HG02870 (cell line): ENCODE results near the gene PLGLB2.
"Not testable (repeated sequence)": the region's sequence is repeated elsewhere in the genome, so short reads cannot be mapped to it uniquely, and the experiment has no call there.

ENCODE experiments used
- ATAC-seq: cut with Tn5 transposase; IDR thresholded peaks from one replicate; pipeline ENCODE4 v1.9.1; 2021; ENCODE audit warnings: mild to moderate bottlenecking, moderate library complexity; ENCODE audit not compliant: unreplicated experiment

Gene PLGLB2

GRCh38 chr2:87747791-87748190, at the start of gene PLGLB2:
Gene PLGLB2 (plus strand): TSS chr2:87748087. CDS start chr2:87748154, 67 bp downstream.
- not testable (repeated sequence) for ATAC-seq

GRCh38 chr2:87704572-87705323, 43.1 kb upstream of the PLGLB2 start:
- ATAC-seq = not testable (repeated sequence)

GRCh38 chr2:87708368-87708767, 39.5 kb upstream of the PLGLB2 start:
- ATAC-seq = peak; percentile 79

DNA sequence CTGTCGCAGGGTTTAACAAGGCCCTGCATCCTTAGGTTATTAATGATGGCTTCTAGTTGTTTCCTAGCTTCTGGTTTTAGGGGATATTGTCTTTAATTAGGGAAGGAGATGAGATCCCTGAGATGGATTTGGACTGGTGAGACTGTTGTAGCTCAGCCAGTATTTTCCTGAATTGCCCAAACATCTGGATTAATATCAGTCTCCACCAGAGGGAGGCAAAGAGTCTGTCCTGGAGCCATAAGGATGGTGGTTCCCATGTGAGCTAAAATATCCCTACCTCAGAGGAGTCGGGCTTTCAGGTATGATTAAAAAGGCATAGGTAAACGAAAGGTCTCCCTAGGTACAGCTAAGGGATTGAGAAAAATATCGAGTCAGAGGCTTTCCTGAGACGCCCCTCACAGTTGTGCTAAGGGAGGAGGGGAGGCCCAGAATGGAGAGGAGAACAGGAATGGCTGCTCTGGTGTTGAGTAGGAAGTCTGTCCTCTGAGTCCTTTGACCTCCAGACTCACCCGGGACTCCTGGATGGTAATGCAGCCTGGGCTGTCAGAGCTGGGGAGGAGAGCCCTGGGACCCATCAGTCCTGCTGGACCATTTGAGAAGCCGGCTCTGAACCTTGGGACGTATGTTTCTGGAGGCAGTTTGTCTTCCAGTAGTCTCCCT, 19.8 kb upstream of the PLGLB2 start:
- ATAC-seq = not testable (repeated sequence)

DNA sequence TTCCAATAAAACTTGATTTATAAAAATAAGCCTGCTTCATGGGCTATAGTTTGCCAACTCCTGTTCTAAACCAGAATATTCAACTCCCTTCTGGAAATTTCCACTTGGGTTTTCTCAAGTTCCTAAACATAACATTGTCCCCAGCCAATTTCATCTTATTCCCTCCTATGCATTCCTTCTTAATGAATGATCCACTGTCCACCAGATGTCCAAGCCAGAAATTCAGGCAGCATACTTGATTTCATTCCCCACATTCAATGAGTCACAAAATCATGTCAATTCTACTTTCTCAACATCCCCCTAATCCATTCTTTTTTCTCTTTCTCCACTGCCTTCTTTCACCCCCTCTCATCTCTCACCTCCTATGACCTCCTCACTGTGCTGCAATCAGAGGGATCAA, 7.0 kb upstream of the PLGLB2 start:
- ATAC-seq = not testable (repeated sequence)

- ATAC-seq = not testable (repeated sequence)
Measured at GRCh38 chr2:87742393-87743108, 5.3 kb upstream of the PLGLB2 start.

GRCh38 chr2:87743638-87744037, 4.2 kb upstream of the PLGLB2 start:
- not testable (repeated sequence) for ATAC-seq

- not testable (repeated sequence) for ATAC-seq
Measured at GRCh38 chr2:87745353-87745951, 2.4 kb upstream of the PLGLB2 start.

DNA sequence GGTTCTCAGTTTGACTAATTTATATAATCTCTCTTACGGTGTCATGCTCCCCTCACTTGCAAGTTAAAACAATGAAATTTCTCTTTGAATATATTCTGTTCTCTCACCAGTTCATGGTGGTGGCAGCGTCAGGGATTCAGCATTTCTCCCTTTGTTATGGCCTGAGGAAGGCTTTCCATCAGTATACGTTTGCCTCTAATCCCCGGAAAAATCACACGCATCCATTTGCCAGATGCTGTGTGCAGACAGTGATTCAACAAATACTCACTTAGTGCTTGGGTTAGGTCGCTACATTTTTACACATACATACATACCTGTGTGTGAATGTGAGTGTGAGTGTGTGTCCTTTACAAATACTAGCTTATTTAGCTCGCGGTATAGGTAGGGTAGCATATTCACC, 637 bp downstream of the PLGLB2 start:
- not testable (repeated sequence) for ATAC-seq

- ATAC-seq = not testable (repeated sequence)
Measured at GRCh38 chr2:87750560-87750959, 2.7 kb downstream of the PLGLB2 start.

GRCh38 chr2:87754759-87755158, 6.9 kb downstream of the PLGLB2 start:
- ATAC-seq = not testable (repeated sequence)
